IPS-15b (cell line): ENCODE results near the gene GABRR3.

Experiments used
- H3K27me3 ChIP-seq: one replicate; pipeline ENCODE4 v1.6.1; 2013; ENCODE audit warnings: low read length; ENCODE audit not compliant: control insufficient read depth, insufficient read depth
- H3K36me3 ChIP-seq: one replicate; pipeline ENCODE4 v1.6.1; 2013; ENCODE audit warnings: low read length; ENCODE audit not compliant: control insufficient read depth, insufficient read depth
- H3K4me1 ChIP-seq: one replicate; pipeline ENCODE4 v1.6.1; 2013; ENCODE audit warnings: mild to moderate bottlenecking, low read length; ENCODE audit not compliant: control insufficient read depth, insufficient read depth
- H3K4me3 ChIP-seq: one replicate; pipeline ENCODE4 v1.5.1; 2013; ENCODE audit warnings: low read depth, low read length
- H3K9ac ChIP-seq: one replicate; pipeline ENCODE4 v1.6.1; 2013; ENCODE audit warnings: low read depth, mild to moderate bottlenecking, low read length
- H3K9me3 ChIP-seq: one replicate; pipeline ENCODE4 v1.6.1; 2013; ENCODE audit warnings: mild to moderate bottlenecking, low read length; ENCODE audit not compliant: control insufficient read depth, insufficient read depth

Gene GABRR3

DNA sequence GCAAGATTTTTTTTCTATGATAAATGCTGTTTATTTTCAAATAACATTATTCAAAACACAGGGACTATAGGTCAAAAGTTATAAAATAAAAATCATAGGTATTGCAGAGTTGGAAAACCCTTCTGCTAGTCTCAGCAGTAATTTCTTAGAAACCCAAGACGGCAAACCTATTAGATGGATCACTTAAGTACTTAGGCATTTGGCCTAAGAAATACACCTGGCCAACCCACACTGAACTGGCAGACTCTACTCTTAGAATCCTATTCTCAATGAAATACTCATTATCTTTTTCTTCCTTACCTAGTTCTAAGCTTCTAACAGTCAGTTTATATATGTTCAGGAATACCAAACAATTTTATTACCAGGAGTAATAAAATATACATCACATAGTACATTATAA lies 32.4 kb downstream of the GABRR3 start:
- Histone ChIP-seq H3K36me3 (no peaks in the 10 kb centered on the region), H3K9me3 (no peaks in the 10 kb centered on the region), H3K4me3 (no peak overlapping the region), H3K27me3 (no peaks in the 10 kb centered on the region), H3K9ac (no peak overlapping the region), H3K4me1 (no peaks in the 10 kb centered on the region)

DNA sequence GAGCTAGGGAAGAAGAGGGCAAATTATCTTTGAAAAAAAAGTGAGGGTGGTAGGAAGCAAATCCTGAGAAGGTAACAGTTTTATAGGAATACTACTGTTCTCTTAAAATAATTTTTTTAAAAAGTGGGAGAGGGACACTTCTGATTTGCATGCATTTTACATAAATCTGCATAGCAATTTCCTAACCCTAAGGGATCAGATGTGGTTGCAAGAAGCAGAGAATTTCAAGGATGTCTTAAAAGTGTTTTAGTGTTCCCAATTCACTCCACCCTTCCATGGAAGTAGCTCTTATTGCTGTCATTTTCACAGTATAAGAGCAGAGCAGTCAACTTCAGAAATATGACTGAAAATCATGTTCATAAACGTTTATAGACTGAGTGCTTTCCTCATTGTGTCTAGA lies 35.1 kb downstream of the GABRR3 start:
- Histone ChIP-seq H3K36me3 (no peaks in the 10 kb centered on the region), H3K9ac (no peak overlapping the region), H3K4me3 (no peak overlapping the region), H3K4me1 (no peaks in the 10 kb centered on the region), H3K9me3 (no peaks in the 10 kb centered on the region), H3K27me3 (no peaks in the 10 kb centered on the region)

DNA sequence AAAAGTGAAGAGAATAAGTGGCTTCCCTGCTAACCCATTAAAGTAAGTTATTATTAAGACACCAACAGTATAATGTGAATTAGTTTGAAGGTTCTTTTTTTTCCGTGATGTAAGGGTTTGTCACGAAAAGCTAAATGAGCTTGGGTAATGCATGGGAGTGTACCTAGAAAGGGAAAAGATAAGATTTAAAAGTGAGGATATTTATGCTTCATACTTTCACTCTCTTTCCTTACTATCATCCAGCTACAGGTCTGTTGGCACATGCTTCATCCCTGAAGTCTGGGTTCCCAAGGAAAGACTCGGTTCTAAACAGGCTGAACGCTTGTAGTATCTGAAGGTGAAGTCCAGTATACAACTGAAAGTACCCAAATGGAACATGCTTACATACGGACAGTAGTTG lies 36.0 kb downstream of the GABRR3 start:
- H3K4me3 ChIP-seq, result no peak overlapping the region

DNA sequence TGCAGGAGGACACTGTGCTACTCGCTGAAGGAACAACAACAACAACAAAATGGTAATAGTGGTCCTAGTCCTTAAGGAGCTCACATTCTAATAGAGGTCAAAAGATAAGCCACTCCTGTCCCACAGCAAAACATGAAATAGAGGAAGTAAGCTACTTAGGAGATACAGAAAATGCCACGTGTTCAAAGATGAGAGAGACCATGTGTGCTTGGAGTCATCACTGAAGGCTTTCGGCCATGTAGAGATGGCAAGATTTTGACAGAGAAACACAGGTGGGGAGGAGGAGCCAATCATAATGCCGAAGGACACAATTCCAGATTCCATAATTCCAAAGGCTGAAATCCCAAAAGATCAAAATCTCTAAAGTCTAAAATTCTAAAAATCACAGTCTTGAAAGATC lies 38.1 kb downstream of the GABRR3 start:
- Histone ChIP-seq H3K36me3 (no peaks in the 10 kb centered on the region), H3K4me1 (peaks cover 9% of the 10 kb centered on the region), H3K9me3 (no peaks in the 10 kb centered on the region), H3K4me3 (no peak overlapping the region), H3K9ac (no peak overlapping the region), H3K27me3 (no peaks in the 10 kb centered on the region)

More for the DNA sequence above, 36.0 kb downstream of the GABRR3 start:
- H3K9ac ChIP-seq, result no peak overlapping the region
- H3K4me1 ChIP-seq, result peaks cover under 1% of the 10 kb centered on the region
- no peaks in the 10 kb centered on the region for H3K36me3 ChIP-seq
- no peaks in the 10 kb centered on the region for H3K27me3 ChIP-seq
- H3K9me3 ChIP-seq, result no peaks in the 10 kb centered on the region

DNA sequence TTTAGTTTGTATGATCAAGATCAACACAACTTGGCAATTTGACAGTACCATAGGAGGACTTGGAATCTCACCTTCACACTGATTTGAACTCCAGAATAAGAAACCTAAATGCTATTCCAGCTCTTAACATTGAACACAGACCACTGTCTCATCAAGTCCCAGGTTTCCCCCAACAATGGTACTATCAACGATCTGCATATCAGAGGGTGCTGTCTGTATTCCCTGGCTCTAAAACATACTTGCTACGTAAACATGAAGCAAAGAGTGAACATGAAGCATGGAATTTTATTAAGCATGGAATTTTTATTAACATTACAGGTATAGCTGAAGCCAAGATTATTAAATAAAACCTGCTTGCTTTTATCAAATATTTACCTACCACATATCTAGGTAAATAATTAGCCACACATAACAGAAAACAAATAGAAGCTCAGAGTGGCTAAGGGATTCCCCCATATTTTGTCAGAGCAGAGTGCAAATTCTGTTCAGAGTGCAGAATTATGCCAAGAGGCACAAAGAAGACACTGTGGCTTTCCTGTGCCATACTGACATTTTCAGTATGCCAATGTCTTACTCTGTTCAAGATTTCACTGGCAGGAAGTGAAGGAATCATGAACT lies 40.7 kb downstream of the GABRR3 start:
- Histone ChIP-seq H3K9ac (no peak overlapping the region), H3K4me1 (peaks cover 9% of the 10 kb centered on the region), H3K27me3 (no peaks in the 10 kb centered on the region), H3K4me3 (no peak overlapping the region), H3K9me3 (no peaks in the 10 kb centered on the region), H3K36me3 (no peaks in the 10 kb centered on the region)

DNA sequence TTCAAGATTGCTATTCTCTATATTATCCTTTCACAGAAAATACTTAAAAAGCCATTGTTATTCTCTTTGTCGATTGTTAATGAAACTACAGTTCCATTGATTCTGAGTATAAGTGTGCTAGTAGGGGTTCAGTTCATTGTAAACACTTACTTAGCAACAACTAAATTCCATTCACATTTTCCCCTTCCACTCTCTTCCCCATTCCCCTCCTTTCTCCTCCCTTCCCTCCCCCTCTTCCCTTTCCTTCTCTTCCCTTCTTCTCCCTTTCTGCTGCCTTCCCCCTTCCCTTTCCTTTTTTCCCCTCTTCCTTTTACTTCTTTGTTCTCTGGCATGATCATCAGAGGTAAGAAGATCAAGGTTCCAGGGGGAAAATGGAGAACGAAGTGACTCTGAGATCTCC lies 41.6 kb downstream of the GABRR3 start:
- Histone ChIP-seq H3K36me3 (no peaks in the 10 kb centered on the region), H3K4me1 (peaks cover 9% of the 10 kb centered on the region), H3K9ac (no peak overlapping the region), H3K27me3 (no peaks in the 10 kb centered on the region), H3K9me3 (no peaks in the 10 kb centered on the region), H3K4me3 (no peak overlapping the region)

DNA sequence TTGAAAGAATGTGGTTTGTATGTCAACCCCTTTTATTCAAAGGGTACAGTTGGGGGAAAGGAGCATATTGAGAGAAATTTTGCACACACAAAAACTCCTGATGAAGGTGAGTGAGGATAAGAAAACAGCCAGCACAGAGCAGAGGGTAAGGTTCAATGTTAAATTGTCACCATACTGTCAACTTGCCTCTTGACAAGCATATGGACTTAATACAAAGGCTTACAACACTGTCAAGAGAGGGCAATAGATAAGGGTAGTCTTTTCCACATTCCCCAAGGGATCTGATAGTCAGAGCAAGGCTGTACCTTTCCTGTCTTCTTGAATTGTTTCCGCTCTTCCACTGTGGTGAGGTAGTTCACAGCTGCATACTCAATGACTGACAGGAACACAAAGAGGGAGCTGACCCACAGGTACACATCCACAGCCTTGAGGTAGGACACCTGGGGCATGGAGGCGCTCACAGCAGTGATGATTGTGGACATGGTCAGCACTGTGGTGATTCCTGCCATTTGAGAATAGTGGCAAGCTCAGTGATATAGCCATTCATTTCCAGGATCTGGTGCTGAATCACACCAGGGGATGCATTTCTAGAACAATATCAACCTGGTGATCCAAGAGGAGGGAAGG lies 42.5 kb downstream of the GABRR3 start:
- Histone ChIP-seq H3K4me3 (no peak overlapping the region), H3K4me1 (peaks cover 9% of the 10 kb centered on the region), H3K36me3 (no peaks in the 10 kb centered on the region), H3K27me3 (no peaks in the 10 kb centered on the region), H3K9ac (no peak overlapping the region), H3K9me3 (no peaks in the 10 kb centered on the region)

DNA sequence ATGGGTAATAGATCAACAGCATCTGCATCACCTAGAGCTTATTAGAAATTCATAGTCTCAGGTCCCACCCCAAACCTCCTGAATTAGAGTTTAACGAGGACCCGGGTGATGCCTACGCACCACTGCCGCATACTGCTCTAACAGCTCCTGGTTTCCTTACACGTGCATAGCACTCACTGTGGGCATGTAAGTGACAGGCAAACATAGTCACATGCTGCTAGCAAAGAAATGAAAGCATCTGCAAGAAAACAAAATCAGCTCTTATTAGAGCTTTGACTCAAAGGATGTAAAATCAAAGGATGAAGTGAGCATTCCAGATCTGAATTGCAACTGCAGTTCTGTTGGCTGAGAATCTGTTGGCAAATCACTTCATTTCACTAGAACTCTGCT lies 43.8 kb downstream of the GABRR3 start:
- H3K4me1 ChIP-seq, result peaks cover 9% of the 10 kb centered on the region
- H3K9me3 ChIP-seq, result no peaks in the 10 kb centered on the region
- no peaks in the 10 kb centered on the region for H3K27me3 ChIP-seq
- H3K9ac ChIP-seq, result no peak overlapping the region
- no peak overlapping the region for H3K4me3 ChIP-seq
- no peaks in the 10 kb centered on the region for H3K36me3 ChIP-seq

DNA sequence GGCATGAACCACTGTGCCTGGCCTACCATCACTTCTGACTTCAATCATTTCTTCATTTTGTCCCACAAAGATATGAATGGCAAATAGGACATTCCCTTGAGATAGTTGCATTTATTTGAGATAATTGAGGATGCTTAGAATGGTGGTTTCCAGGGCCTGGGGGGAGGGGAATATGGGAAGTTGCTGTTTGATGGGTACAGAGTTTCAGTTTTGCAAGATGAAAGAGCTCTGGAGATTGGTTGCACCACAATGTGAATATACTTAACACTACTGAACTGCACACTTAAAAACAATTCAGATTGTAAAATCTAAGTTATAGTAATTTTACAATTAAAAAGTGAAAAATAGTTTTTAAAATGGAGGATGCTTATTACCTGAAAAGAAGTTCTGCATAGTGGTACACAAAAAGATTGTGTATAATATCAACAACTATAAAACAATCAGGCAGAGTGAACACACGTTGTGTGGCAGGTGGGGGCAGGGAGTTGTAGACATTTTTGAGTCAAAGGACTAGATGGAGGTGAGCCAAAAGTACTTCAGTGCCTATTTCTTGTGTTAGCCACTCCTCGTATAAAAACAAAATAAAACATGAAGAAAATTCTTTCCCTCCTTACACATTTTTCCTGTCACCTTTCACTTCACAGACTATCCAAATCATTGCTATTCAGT lies 44.4 kb downstream of the GABRR3 start:
- Histone ChIP-seq H3K4me3 (no peak overlapping the region), H3K27me3 (no peaks in the 10 kb centered on the region), H3K9me3 (no peaks in the 10 kb centered on the region), H3K4me1 (peaks cover 9% of the 10 kb centered on the region), H3K9ac (no peak overlapping the region), H3K36me3 (no peaks in the 10 kb centered on the region)

DNA sequence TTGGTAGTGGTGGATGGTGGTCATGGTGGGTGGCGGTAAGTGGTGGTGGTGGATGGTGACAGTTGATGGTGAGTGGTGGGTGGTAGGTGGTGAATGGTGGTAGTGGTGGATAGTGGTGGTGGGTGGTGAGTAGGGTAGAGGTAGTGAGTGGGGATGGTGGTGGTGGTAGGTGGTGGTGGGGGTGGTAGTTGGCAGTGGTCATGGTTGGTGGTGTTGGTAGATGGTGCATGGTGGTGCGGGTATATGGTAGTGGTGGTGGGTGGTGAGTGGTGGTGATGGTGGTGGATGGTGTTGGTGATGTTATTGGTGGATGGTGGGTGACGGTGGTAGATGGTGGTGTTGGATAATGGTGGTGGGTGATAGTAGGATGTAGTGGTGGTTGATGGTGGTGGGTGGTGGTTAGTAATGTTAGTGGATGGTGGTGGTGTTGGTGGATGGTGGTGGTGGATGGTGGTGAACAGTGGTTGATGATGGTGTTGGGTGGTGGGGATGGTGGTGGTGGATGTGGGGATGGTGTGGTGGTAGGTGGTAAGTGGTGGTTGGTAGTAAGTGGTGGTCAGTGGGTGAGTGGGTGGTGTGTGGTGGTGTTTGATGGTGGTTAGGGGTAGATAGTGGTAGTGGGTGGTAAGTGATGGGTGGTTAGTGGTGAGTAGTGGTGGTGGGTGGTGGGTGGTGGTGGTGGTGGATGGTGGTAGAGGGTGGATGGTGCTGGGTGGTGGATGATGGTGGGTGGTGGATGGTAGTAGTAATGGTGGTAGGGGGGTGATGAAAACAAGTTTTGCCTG lies 46.1 kb downstream of the GABRR3 start:
- Histone ChIP-seq H3K9ac (no peak overlapping the region), H3K27me3 (no peaks in the 10 kb centered on the region), H3K4me3 (no peak overlapping the region), H3K9me3 (no peaks in the 10 kb centered on the region), H3K4me1 (peaks cover 7% of the 10 kb centered on the region), H3K36me3 (no peaks in the 10 kb centered on the region)

DNA sequence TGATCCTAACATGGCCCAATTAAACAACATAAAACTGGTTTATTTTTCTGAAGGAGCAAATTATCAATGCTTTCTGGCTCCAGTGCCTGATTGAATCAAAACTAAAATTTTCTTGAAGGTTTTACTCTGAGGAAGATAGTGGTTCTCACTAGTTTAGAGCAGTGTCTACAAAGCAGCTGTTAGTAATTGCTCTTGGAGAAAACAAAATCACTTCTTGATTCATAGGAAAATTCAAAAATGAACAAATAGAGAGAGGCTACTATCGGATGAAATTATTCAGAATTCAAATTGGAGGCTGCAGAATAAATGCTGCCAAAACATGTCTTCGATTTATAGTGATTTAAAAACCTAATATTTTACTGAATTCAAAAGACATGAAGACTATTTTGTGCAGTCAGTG lies 47.8 kb downstream of the GABRR3 start:
- no peak overlapping the region for H3K9ac ChIP-seq
- H3K9me3 ChIP-seq, result no peaks in the 10 kb centered on the region
- no peaks in the 10 kb centered on the region for H3K36me3 ChIP-seq
- H3K4me1 ChIP-seq, result no peaks in the 10 kb centered on the region
- H3K4me3 ChIP-seq, result no peak overlapping the region
- H3K27me3 ChIP-seq, result no peaks in the 10 kb centered on the region
